RWPE2 (cell line): ENCODE results near the gene C19orf73.

ENCODE experiments used
- ATAC-seq: fragments of 200-7000 bp; cut with Tn5 transposase; 3 replicates; pipeline ENCODE4 v1.9.1; 2021; ENCODE audit warnings: low read depth
- DNase-seq: peaks from one replicate; pipeline ENCODE4 v3.0.0-alpha.2; 2020; ENCODE audit warnings: low spot score
- H3K27ac ChIP-seq: fragments of 450-650 bp; 2 replicates; pipeline ENCODE4 v1.5.1; 2017; ENCODE audit warnings: mild to moderate bottlenecking; ENCODE audit not compliant: poor library complexity, severe bottlenecking
- H3K27me3 ChIP-seq: fragments of 250-450 bp; sonication (Bioruptor Pico); 2 replicates; pipeline ENCODE4 v1.5.1; 2021; ENCODE audit warnings: mild to moderate bottlenecking, moderate library complexity; ENCODE audit not compliant: insufficient read depth, poor library complexity, severe bottlenecking
- H3K36me3 ChIP-seq: fragments of 250-450 bp; sonication (Bioruptor Pico); 2 replicates; pipeline ENCODE4 v1.5.1; 2020; ENCODE audit warnings: low read depth, mild to moderate bottlenecking, moderate library complexity
- H3K4me1 ChIP-seq: fragments of 250-450 bp; sonication (Bioruptor Pico); 2 replicates; pipeline ENCODE4 v1.5.1; 2021; ENCODE audit warnings: mild to moderate bottlenecking, moderate library complexity; ENCODE audit not compliant: insufficient read depth, poor library complexity, severe bottlenecking
- H3K4me3 ChIP-seq: fragments of 250-450 bp; sonication (Bioruptor Pico); 2 replicates; pipeline ENCODE4 v1.5.1; 2021; ENCODE audit warnings: mild to moderate bottlenecking, moderate library complexity; ENCODE audit not compliant: severe bottlenecking
- H3K9me3 ChIP-seq: fragments of 250-450 bp; sonication (Bioruptor Pico); 2 replicates; pipeline ENCODE4 v1.5.1; 2021; ENCODE audit warnings: mild to moderate bottlenecking, moderate library complexity; ENCODE audit not compliant: severe bottlenecking
- TF ChIP-seq, protein P1 (sequence below): fragments of 450-650 bp; IDR thresholded peaks from one replicate; pipeline ENCODE4 v1.5.1; 2017; ENCODE audit warnings: mild to moderate bottlenecking, moderate library complexity; ENCODE audit not compliant: poor library complexity, severe bottlenecking

The C19orf73 gene

DNA sequence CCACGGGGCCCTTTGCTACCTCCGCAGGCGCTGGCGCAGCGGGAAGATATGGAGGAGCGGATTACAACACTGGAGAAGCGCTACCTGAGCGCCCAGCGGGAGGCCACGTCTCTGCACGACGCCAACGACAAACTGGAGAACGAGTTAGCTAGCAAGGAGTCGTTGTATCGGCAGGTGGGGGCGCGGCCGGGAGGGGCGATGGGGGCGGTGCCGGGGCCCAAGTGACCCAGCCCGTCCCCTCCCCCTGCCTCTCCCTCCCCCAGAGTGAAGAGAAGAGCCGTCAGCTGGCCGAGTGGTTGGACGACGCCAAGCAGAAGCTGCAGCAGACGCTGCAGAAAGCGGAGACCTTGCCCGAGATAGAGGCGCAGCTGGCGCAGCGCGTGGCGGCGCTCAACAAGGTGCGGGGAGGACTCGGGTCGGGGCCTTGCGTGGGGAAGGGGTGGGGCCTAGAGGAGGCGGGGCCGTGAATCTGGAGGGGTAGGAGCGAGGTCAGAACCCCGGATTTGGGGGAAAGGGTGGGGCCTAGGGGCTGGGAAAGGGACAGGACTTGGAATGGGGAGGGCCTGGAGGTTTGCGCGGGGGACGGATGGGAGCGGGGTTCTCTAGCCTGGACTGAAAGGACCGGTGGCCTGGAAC lies 14.1 kb upstream of the C19orf73 start:
- Histone ChIP-seq H3K27me3 (no peaks in the 10 kb centered on the region), H3K9me3 (no peaks in the 10 kb centered on the region), H3K4me1 (peaks cover 5% of the 10 kb centered on the region), H3K36me3 (peaks cover 4% of the 10 kb centered on the region; the same call in 1 of the 2 replicates), H3K4me3 (no peak overlapping the region), H3K27ac (no peak overlapping the region)
- DNase-seq: no peak
- TF ChIP-seq, protein P1, sequence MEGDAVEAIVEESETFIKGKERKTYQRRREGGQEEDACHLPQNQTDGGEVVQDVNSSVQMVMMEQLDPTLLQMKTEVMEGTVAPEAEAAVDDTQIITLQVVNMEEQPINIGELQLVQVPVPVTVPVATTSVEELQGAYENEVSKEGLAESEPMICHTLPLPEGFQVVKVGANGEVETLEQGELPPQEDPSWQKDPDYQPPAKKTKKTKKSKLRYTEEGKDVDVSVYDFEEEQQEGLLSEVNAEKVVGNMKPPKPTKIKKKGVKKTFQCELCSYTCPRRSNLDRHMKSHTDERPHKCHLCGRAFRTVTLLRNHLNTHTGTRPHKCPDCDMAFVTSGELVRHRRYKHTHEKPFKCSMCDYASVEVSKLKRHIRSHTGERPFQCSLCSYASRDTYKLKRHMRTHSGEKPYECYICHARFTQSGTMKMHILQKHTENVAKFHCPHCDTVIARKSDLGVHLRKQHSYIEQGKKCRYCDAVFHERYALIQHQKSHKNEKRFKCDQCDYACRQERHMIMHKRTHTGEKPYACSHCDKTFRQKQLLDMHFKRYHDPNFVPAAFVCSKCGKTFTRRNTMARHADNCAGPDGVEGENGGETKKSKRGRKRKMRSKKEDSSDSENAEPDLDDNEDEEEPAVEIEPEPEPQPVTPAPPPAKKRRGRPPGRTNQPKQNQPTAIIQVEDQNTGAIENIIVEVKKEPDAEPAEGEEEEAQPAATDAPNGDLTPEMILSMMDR: no peak
- ATAC-seq: no peak

DNA sequence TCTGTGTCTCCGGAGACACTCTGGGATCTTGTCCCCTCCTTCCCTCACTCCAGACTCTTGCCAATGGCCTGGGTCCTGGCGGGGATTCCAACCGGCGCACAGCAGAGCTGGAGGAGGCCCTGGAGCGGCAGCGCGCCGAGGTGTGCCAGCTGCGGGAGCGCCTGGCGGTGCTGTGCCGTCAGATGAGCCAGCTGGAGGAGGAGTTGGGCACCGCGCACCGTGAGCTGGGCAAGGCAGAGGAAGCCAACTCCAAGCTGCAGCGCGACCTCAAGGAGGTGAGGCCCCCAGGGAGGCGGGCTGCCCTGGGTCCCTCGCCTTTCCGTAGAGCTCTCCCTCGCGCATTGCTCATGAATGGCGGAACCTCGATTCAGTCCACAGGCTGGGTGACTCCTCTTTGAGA lies 11.4 kb upstream of the C19orf73 start:
- Histone ChIP-seq H3K27me3 (no peaks in the 10 kb centered on the region), H3K9me3 (no peaks in the 10 kb centered on the region), H3K36me3 (peaks cover 4% of the 10 kb centered on the region; the same call in 1 of the 2 replicates), H3K4me1 (peaks cover 8% of the 10 kb centered on the region), H3K27ac (no peak overlapping the region), H3K4me3 (no peak overlapping the region)
- ATAC-seq: no peak
- TF ChIP-seq, protein P1: no peak
- DNase-seq: no peak

DNA sequence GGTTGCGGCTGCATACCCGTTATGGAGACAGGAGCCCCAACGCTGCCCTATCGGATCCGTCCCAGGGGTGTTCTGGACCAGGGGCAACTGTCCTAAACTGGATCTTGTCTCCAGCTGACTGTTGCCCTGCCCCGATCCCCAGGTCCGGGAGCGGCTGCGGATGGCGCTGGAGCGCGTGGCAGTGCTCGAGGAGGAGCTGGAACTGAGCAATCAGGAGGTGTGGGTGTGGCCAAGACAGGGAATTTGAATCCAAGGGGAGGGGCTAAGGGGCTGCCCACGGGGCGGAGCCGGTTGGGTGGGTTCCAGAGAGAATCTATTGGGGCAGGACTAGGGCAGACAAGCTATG lies 10.3 kb upstream of the C19orf73 start:
- Histone ChIP-seq H3K27ac (no peak overlapping the region), H3K4me1 (peaks cover 8% of the 10 kb centered on the region), H3K36me3 (no peaks in the 10 kb centered on the region), H3K4me3 (no peak overlapping the region), H3K27me3 (no peaks in the 10 kb centered on the region), H3K9me3 (no peaks in the 10 kb centered on the region)
- no peak for DNase-seq
- no peak for ATAC-seq
- TF ChIP-seq, protein P1: no peak

DNA sequence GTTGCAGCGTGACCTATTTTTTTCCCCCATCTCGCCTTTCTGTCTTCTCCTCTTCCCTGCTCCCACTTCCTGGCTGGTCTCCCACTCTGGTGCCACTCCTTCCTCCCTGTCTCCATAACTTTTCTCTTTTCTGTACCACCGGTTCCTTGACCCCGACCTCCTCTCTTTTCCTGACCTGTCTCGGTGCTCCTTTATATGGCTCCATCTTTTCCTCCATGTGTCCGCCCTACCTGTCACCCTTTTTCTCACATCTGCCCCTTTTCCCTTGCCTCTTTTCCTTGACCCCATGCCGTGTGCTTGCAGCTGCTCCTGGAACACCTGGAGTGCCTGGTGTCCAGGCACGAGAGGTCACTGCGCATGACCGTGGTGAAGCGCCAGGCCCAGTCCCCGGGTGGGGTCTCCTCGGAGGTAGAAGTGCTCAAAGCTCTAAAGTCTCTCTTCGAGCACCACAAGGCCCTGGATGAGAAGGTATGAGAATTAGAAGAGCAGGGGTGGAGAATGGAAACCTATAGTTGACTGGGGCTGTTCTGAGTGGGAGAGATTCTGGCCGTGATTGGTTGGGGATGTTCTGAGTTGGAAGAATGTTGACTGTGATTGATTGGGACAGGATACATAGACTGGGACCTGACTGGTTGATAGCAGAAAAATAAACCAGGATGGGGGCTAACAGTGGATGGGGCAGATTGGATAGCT lies 9.7 kb upstream of the C19orf73 start:
- H3K4me3 ChIP-seq: peak overlapping the region; percentile 36
- no peaks in the 10 kb centered on the region for H3K9me3 ChIP-seq
- H3K27ac ChIP-seq: no peak overlapping the region

More for the DNA sequence above, 9.7 kb upstream of the C19orf73 start:
- Histone ChIP-seq H3K4me1 (peaks cover 8% of the 10 kb centered on the region), H3K27me3 (no peaks in the 10 kb centered on the region), H3K36me3 (no peaks in the 10 kb centered on the region)
- TF ChIP-seq, protein P1: no peak
- DNase-seq (no peak), ATAC-seq (no peak)
